OCI-LY3 (cell line): ENCODE results near the gene ASIC2.

Experiments
- H2AFZ ChIP-seq: fragments of 200-600, 300-600 bp; shearing (Covaris generic); 2 replicates; pipeline ENCODE4 v1.6.0; 2014; ENCODE audit warnings: antibody characterized with exemption, low read depth, low read length
- H3K27ac ChIP-seq: fragments of 200-600, 300-600 bp; sonication (generic); 2 replicates; pipeline ENCODE4 v1.5.1; 2014; ENCODE audit warnings: mild to moderate bottlenecking, low read length, moderate library complexity, mixed read lengths
- H3K27me3 ChIP-seq: fragments of 200-600, 300-600 bp; sonication (generic); 2 replicates; pipeline ENCODE4 v1.6.1; 2014; ENCODE audit warnings: low read depth, low read length, mixed read lengths
- H3K36me3 ChIP-seq: fragments of 200-600, 300-600 bp; sonication (generic); replicated peaks from 2 replicates; pipeline ENCODE3; 2014; ENCODE audit warnings: low read depth, low read length, mixed read lengths
- H3K4me1 ChIP-seq: fragments of 300-600, 200-600 bp; sonication (generic); 2 replicates; pipeline ENCODE4 v1.6.1; 2014; ENCODE audit warnings: low read length, mixed read lengths
- H3K4me2 ChIP-seq: fragments of 200-600, 300-600 bp; sonication (generic); 2 replicates; pipeline ENCODE4 v1.6.1; 2014; ENCODE audit warnings: low read length, mixed read lengths
- H3K4me3 ChIP-seq: fragments of 300-600, 200-600 bp; sonication (generic); 2 replicates; pipeline ENCODE4 v1.5.1; 2014; ENCODE audit warnings: antibody characterized with exemption, mild to moderate bottlenecking, low read length, moderate library complexity
- H3K79me2 ChIP-seq: fragments of 300-600, 200-600 bp; shearing (Covaris generic); 2 replicates; pipeline ENCODE4 v1.6.1; 2014; ENCODE audit warnings: mild to moderate bottlenecking, low read length, mixed read lengths
- H3K9ac ChIP-seq: fragments of 300-600, 200-600 bp; shearing (Covaris generic); 2 replicates; pipeline ENCODE4 v1.6.0; 2014; ENCODE audit warnings: mild to moderate bottlenecking, low read length, moderate library complexity
- H3K9me3 ChIP-seq: fragments of 200-600, 300-600 bp; shearing (Covaris generic); 2 replicates; pipeline ENCODE4 v1.6.1; 2014; ENCODE audit warnings: low read length, mixed read lengths; ENCODE audit not compliant: insufficient read depth
- H4K20me1 ChIP-seq: fragments of 200-600, 300-600 bp; sonication (generic); 2 replicates; pipeline ENCODE4 v1.6.1; 2016; ENCODE audit warnings: low read length, mixed read lengths; ENCODE audit not compliant: insufficient read depth
- CTCF ChIP-seq: fragments of 200-600, 300-600 bp; sonication (generic); IDR thresholded peaks from 2 replicates; pipeline ENCODE4 v1.5.1; 2014; ENCODE audit warnings: antibody characterized with exemption, low read length, low read depth
- EZH2phosphoT487 ChIP-seq: fragments of 200-600 bp; shearing (Covaris generic); IDR thresholded peaks from 2 replicates; pipeline ENCODE4 v1.6.1; 2018; ENCODE audit warnings: antibody characterized with exemption, mixed run types, low read depth

Gene ASIC2

GRCh38 chr17:33118391-33119075, 174.6 kb downstream of the ASIC2 start:
- H3K27ac ChIP-seq, result no peak overlapping the region
- H3K9me3 ChIP-seq, result no peaks in the 10 kb centered on the region
- H3K4me3 ChIP-seq, result no peak overlapping the region
- no peaks in the 10 kb centered on the region for H3K36me3 ChIP-seq
- TF ChIP-seq EZH2phosphoT487, result no peak
- no peak for TF ChIP-seq CTCF
- no peaks in the 10 kb centered on the region for H3K79me2 ChIP-seq
- H3K9ac ChIP-seq, result no peak overlapping the region
- H2AFZ ChIP-seq, result no peak overlapping the region
- no peaks in the 10 kb centered on the region for H4K20me1 ChIP-seq
- H3K27me3 ChIP-seq, result peaks cover 47% of the 10 kb centered on the region
- H3K4me1 ChIP-seq, result peaks cover 7% of the 10 kb centered on the region; the same call in 1 of the 2 replicates
- no peak overlapping the region for H3K4me2 ChIP-seq

- Histone ChIP-seq H3K36me3 (no peaks in the 10 kb centered on the region), H3K79me2 (no peaks in the 10 kb centered on the region), H3K4me3 (no peak overlapping the region), H3K27ac (no peak overlapping the region), H3K4me1 (peaks cover 7% of the 10 kb centered on the region; the same call in 1 of the 2 replicates), H4K20me1 (no peaks in the 10 kb centered on the region), H3K4me2 (no peak overlapping the region), H3K9me3 (no peaks in the 10 kb centered on the region), H3K27me3 (peaks cover 56% of the 10 kb centered on the region), H2AFZ (no peak overlapping the region), H3K9ac (no peak overlapping the region)
- no peak for TF ChIP-seq EZH2phosphoT487
Observed at GRCh38 chr17:33116021-33116551, 177.0 kb downstream of the ASIC2 start.

GRCh38 chr17:33115366-33115765, 177.7 kb downstream of the ASIC2 start:
- Histone ChIP-seq H3K4me3 (no peak overlapping the region), H3K9me3 (no peaks in the 10 kb centered on the region), H3K9ac (no peak overlapping the region), H2AFZ (no peak overlapping the region), H3K4me1 (peaks cover 7% of the 10 kb centered on the region; the same call in 1 of the 2 replicates), H3K36me3 (no peaks in the 10 kb centered on the region), H3K4me2 (no peak overlapping the region), H3K27me3 (peaks cover 62% of the 10 kb centered on the region), H3K27ac (no peak overlapping the region), H3K79me2 (no peaks in the 10 kb centered on the region), H4K20me1 (no peaks in the 10 kb centered on the region)
- no peak for TF ChIP-seq CTCF
- TF ChIP-seq EZH2phosphoT487, result no peak

- Histone ChIP-seq H3K36me3 (no peaks in the 10 kb centered on the region), H3K9me3 (no peaks in the 10 kb centered on the region), H3K27me3 (peaks cover 68% of the 10 kb centered on the region), H3K79me2 (no peaks in the 10 kb centered on the region), H3K4me2 (no peak overlapping the region), H2AFZ (no peak overlapping the region), H3K4me3 (no peak overlapping the region), H3K9ac (no peak overlapping the region), H3K4me1 (peaks cover 2% of the 10 kb centered on the region; the same call in 1 of the 2 replicates), H3K27ac (no peak overlapping the region), H4K20me1 (no peaks in the 10 kb centered on the region)
- no peak for TF ChIP-seq CTCF
- no peak for TF ChIP-seq EZH2phosphoT487
Observed at GRCh38 chr17:33113991-33114370, 179.1 kb downstream of the ASIC2 start.
